Measurements from ENCODE around the gene CATSPERZ. TPM values are rescaled to one million over a fixed set of nuclear protein-coding genes. Genes with fewer than 3 reads are reported as not detected.
"Not testable (repeated sequence)": the region's sequence is repeated elsewhere in the genome, so short reads cannot be mapped to it uniquely, and the experiment has no call there.

The CATSPERZ gene
- total RNA-seq, 1 donor from 2014 or later = 0.33 TPM

GRCh38 chr11:64303109-64304031 is 3.2 kb downstream of the CATSPERZ start:
- no peak for DNase-seq (ENCODE audit: low read depth, low spot score)

- no peak for DNase-seq (ENCODE audit: low read depth, low spot score)
Observed at GRCh38 chr11:64304032-64304315, 3.8 kb downstream of the CATSPERZ start.

- DNase-seq (ENCODE audit: low read depth, low spot score) = no peak
Observed at GRCh38 chr11:64304316-64305072, 4.3 kb downstream of the CATSPERZ start.

GRCh38 chr11:64305075-64305690 is 5.0 kb downstream of the CATSPERZ start, which contains the start of gene ESRRA:
ESRRA (plus strand) TSS chr11:64305524; CDS start chr11:64307180, 1,656 bp downstream.
- peak; percentile 88 for DNase-seq (ENCODE audit: low read depth, low spot score)

- DNase-seq (ENCODE audit: low read depth, low spot score) = no peak
Observed at GRCh38 chr11:64305691-64306562, 5.8 kb downstream of the CATSPERZ start.

- DNase-seq (ENCODE audit: low read depth, low spot score) = no peak
Observed at GRCh38 chr11:64306563-64306875, 6.4 kb downstream of the CATSPERZ start.

- DNase-seq (ENCODE audit: low read depth, low spot score) = no peak
Observed at GRCh38 chr11:64306876-64307622, 6.9 kb downstream of the CATSPERZ start.

- DNase-seq (ENCODE audit: low read depth, low spot score) = not testable (repeated sequence)
Observed at GRCh38 chr11:64307795-64308194, 7.6 kb downstream of the CATSPERZ start.

- no peak for DNase-seq (ENCODE audit: low read depth, low spot score)
Observed at GRCh38 chr11:64312947-64313346, 12.8 kb downstream of the CATSPERZ start.

- no peak for DNase-seq (ENCODE audit: low read depth, low spot score)
Observed at GRCh38 chr11:64313491-64314145, 13.5 kb downstream of the CATSPERZ start.

- DNase-seq (ENCODE audit: low read depth, low spot score) = no peak
Observed at GRCh38 chr11:64314146-64314804, 14.1 kb downstream of the CATSPERZ start.

- no peak for DNase-seq (ENCODE audit: low read depth, low spot score)
Observed at GRCh38 chr11:64314805-64315561, 14.8 kb downstream of the CATSPERZ start.

- not testable (repeated sequence) for DNase-seq (ENCODE audit: low read depth, low spot score)
Observed at GRCh38 chr11:64315667-64316526, 15.7 kb downstream of the CATSPERZ start.

GRCh38 chr11:64316672-64317324 is 16.6 kb downstream of the CATSPERZ start:
- DNase-seq (ENCODE audit: low read depth, low spot score) = no peak

- peak; percentile 82 for DNase-seq (ENCODE audit: low read depth, low spot score)
Observed at GRCh38 chr11:64317325-64317960, 17.3 kb downstream of the CATSPERZ start, which contains the start of gene TRMT112. TRMT112 (minus strand) TSS chr11:64317559; CDS start chr11:64317526, 33 bp downstream.

- DNase-seq (ENCODE audit: low read depth, low spot score) = peak; percentile 74
Observed at GRCh38 chr11:64317961-64318765, 18.0 kb downstream of the CATSPERZ start, which contains the start of gene PRDX5. PRDX5 (plus strand) TSS chr11:64318121; CDS start chr11:64318216, 95 bp downstream.

Measured in pulmonary artery endothelial cell (primary cell).